K562 (cell line): ENCODE results near the gene RNASEH2C. TPM values are rescaled to one million over a fixed set of nuclear protein-coding genes. Genes with fewer than 3 reads are reported as not detected.

Experiments used
- AFF1 ChIP-seq, 2 experiments: fragments of 450-650 bp; IDR thresholded peaks; 2 replicates each; pipeline ENCODE4 v1.6.1; 2018; ENCODE audit warnings: mild to moderate bottlenecking in 2 of 2, low read depth in 1 of 2; ENCODE audit not compliant: partially characterized antibody in 2 of 2
- CHD4 ChIP-seq: fragments of 200-600 bp; sonication (generic); IDR thresholded peaks from 3 replicates; pipeline ENCODE4 v1.6.1; 2012; ENCODE audit warnings: low read depth, mild to moderate bottlenecking, mixed read lengths, low read length, inconsistent platforms; ENCODE audit not compliant: insufficient read depth, insufficient replicate concordance, poor library complexity, severe bottlenecking
- GTF2E2 ChIP-seq: fragments of 200-800 bp; sonication (Bioruptor generic); IDR thresholded peaks from 2 replicates; pipeline ENCODE4 v1.6.1; 2016; ENCODE audit warnings: missing genetic modification characterization, missing compliant biosample characterization
- GTF2F1 ChIP-seq: IDR thresholded peaks from 2 replicates; pipeline ENCODE4 v1.6.1; 2011; ENCODE audit warnings: low read depth, low read length, improper control_type of control experiment
- HNRNPLL ChIP-seq: fragments of 200-400 bp; formaldehyde crosslinking; IDR thresholded peaks from 2 replicates; pipeline ENCODE4 v1.6.1; 2017; ENCODE audit warnings: low read length, low read depth, mild to moderate bottlenecking; ENCODE audit not compliant: poor library complexity, severe bottlenecking
- IFI16 ChIP-seq: fragments of 250-450 bp; sonication (Bioruptor Pico); IDR thresholded peaks from 2 replicates; pipeline ENCODE4 v2.1.2; 2022; ENCODE audit warnings: mild to moderate bottlenecking, inconsistent platforms
- MEF2A ChIP-seq: IDR thresholded peaks from 2 replicates; pipeline ENCODE4 v1.6.1; 2011; ENCODE audit warnings: low read depth, mild to moderate bottlenecking, low read length, moderate library complexity; ENCODE audit not compliant: control insufficient read depth
- MNT ChIP-seq, 2 experiments: fragments of 450-650 bp; conservative IDR thresholded peaks; 2 replicates each; pipeline ENCODE4 v1.6.1; 2017; ENCODE audit warnings: mild to moderate bottlenecking in 2 of 2, moderate library complexity in 2 of 2
- MXD1 ChIP-seq: fragments of 250-450 bp; sonication (Bioruptor Pico); IDR thresholded peaks from 2 replicates; pipeline ENCODE4 v1.8.0; 2021; ENCODE audit warnings: borderline replicate concordance, mild to moderate bottlenecking, moderate library complexity; ENCODE audit not compliant: poor library complexity, severe bottlenecking
- MYBL2 ChIP-seq, 2 experiments: fragments of 450-650 bp in 1 of 2; sonication (generic) in 1 of 2; formaldehyde crosslinking in 1 of 2; IDR thresholded peaks; 2 replicates each; pipeline versions ENCODE4 v1.6.1 to v1.8.1; 2017 to 2022; ENCODE audit warnings: borderline replicate concordance in 1 of 2, inconsistent platforms in 1 of 2, low read depth in 1 of 2, mild to moderate bottlenecking in 1 of 2, missing genetic modification reagents in 1 of 2, moderate library complexity in 1 of 2
- TAF7 ChIP-seq: fragments of 450-650 bp; IDR thresholded peaks from 2 replicates; pipeline ENCODE4 v1.6.1; 2016; ENCODE audit warnings: missing genetic modification characterization, missing compliant biosample characterization
- U2AF1 ChIP-seq: fragments of 200-400 bp; formaldehyde crosslinking; optimal IDR thresholded peaks from 2 replicates; pipeline ENCODE3; 2017; ENCODE audit warnings: mild to moderate bottlenecking, low read depth, low read length, moderate library complexity
- WHSC1 ChIP-seq: IDR thresholded peaks from one replicate; pipeline ENCODE4 v1.6.1; 2012; ENCODE audit warnings: low read length, control low read depth, inconsistent platforms
- ZBTB34 ChIP-seq: fragments of 250-450 bp; sonication (Bioruptor Pico); IDR thresholded peaks from 2 replicates; pipeline ENCODE4 v1.8.0; 2021; ENCODE audit warnings: mild to moderate bottlenecking, moderate library complexity
- ZNF140 ChIP-seq: fragments of 250-450 bp; sonication (Bioruptor Pico); IDR thresholded peaks from 2 replicates; pipeline ENCODE4 v1.8.0; 2021; ENCODE audit warnings: moderate library complexity, mild to moderate bottlenecking, inconsistent platforms
- ZNF444 ChIP-seq: fragments of 250-450 bp; sonication (Bioruptor Pico); IDR thresholded peaks from 2 replicates; pipeline ENCODE4 v1.4.0; 2020; ENCODE audit warnings: mild to moderate bottlenecking, moderate library complexity
- ZNF584 ChIP-seq: fragments of 200-800 bp; sonication (Bioruptor generic); IDR thresholded peaks from 2 replicates; pipeline ENCODE4 v1.6.1; 2016; ENCODE audit warnings: low read depth, mild to moderate bottlenecking, missing genetic modification characterization, missing compliant biosample characterization
- polyA plus RNA-seq, 8 experiments: library from polyadenylated mRNA; depleted of rRNA in 4 of 8; stranded (reverse) in 5 of 8; unstranded in 3 of 8; fragments of >200 nt; fragmentation: Nextera tagmentation in 2 of 8; fragmentation: Illumina TruSeq in 1 of 8; extraction: Ambion mirVana in 2 of 8; extraction: Trizol in 1 of 8; gene quantifications; 2 replicates each; pipeline versions ENCODE4 v1.2.1 to v1.2.3, GENCODE V29; 2011 to 2014; ENCODE audit warnings: inconsistent platforms in 1 of 8, missing spikeins in 1 of 8
- total RNA-seq, 7 experiments: library from RNA; depleted of rRNA in 6 of 7; stranded (reverse); fragments of >200 nt in 6 of 7; fragmentation: Illumina TruSeq in 2 of 7; extraction: Trizol in 2 of 7; gene quantifications; 2 replicates each; pipeline versions ENCODE4 v1.2.1 to v1.2.3, GENCODE V29; 2011 to 2021; ENCODE audit warnings: low replicate concordance in 1 of 7

RNASEH2C gene
- total and polyA plus RNA-seq, 9 of the 15 experiments (the other 6 are each of a cell fraction or from before 2014, with no cell fraction given): 5.4 to 78.2 (median 15.6) TPM

- peak; percentile 97 for TF ChIP-seq TAF7 (tag)
- TF ChIP-seq MNT (conservative IDR thresholded peaks at IDR 0.05): peak; percentile 99
- TF ChIP-seq WHSC1: no peak
- no peak for TF ChIP-seq U2AF1
- TF ChIP-seq MXD1 (CRISPR knock-in tag): peak; percentile 74
- no peak for TF ChIP-seq ZNF584 (CRISPR knock-in tag)
- peak; percentile 65 to 96 for TF ChIP-seq AFF1 (IDR thresholded peaks at IDR 0.05; ENCODE audit: low read depth in 1 of 2, partially characterized antibody in 2 of 2)
- peak; percentile 65 for TF ChIP-seq MYBL2 (IDR thresholded peaks at IDR 0.05; ENCODE audit: low read depth)
- no peak for TF ChIP-seq MYBL2 (CRISPR knock-in tag; IDR thresholded peaks at IDR 0.05; ENCODE audit: borderline replicate concordance)
- TF ChIP-seq IFI16 (CRISPR knock-in tag): 0 out of 2 replicates have a peak, but pooled peaks have one; percentile 22
- peak; percentile 98 for TF ChIP-seq GTF2E2 (tag)
- peak; percentile 45; the same call in 1 of the 2 replicates for TF ChIP-seq ZBTB34 (CRISPR knock-in tag)
- no peak for TF ChIP-seq HNRNPLL
- no peak for TF ChIP-seq ZNF444 (CRISPR knock-in tag)
- TF ChIP-seq ZNF140 (CRISPR knock-in tag): peak; percentile 62; the same call in 1 of the 2 replicates
- peak; percentile 56; the same call in 1 of the 2 replicates for TF ChIP-seq MEF2A
- TF ChIP-seq GTF2F1: 0 out of 2 replicates have a peak, but pooled peaks have one; percentile 38
- TF ChIP-seq CHD4: no peak
Measured at GRCh38 chr11:65711785-65712632, 8.6 kb downstream of the RNASEH2C start, which contains the start of gene KAT5 (continued).
